ENCODE data around the gene GRB10.

Gene GRB10

DNA sequence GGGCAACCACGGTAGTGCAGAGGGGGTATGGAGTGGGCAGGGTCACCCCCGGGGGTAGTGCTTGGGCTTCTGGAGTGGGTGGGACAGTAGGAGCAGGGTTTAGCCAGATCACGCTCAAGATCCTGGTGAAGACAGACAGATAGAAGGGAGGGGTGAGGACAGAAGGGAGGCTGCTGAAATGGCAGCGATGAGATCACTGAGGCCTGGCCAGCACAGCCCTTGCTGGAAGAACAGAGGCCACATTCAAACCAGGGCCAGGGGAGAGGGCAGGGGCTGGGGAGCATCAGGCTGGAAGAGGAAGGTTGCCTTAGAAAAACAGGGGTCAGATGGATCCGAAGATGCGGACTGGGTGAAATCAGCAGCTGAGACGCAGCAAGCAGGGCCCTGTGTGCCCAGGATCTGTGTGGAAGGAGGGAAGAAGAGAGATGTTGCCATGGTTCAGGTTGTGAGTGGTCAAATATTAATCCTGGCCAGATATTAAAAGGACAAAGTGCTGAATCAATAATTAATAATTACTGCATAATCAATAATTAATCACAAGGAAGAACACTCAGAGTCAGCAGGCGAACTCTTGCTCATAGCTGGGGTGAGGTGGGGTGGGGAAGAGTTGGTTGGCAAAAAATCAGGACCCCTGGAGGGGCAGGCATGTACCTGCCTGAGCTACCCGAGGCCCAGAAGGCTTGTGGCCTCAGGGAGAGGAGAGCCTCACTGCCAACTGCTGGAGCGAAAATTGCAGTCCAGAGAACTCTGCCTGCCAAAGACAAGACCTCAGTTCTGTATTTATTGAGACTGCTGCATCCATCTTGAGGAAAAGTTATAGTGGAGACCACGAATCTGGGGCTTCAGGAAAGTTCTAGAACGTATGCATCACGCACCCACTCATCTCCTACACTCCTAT is 105.7 kb downstream of the GRB10 start:
- ChIA-PET CTCF (no interaction called here), POLR2A (no interaction called here)
- DNase-seq (ENCODE audit: extremely low spot score), result no peak
- TF ChIP-seq SP1 (IDR thresholded peaks at IDR 0.05) (no peak), PKNOX1 (IDR thresholded peaks at IDR 0.05) (no peak), FOXK2 (IDR thresholded peaks at IDR 0.05) (no peak), LEF1 (IDR thresholded peaks at IDR 0.05; ENCODE audit: borderline replicate concordance) (no peak), ZNF384 (IDR thresholded peaks at IDR 0.05) (no peak), L3MBTL2 (conservative IDR thresholded peaks at IDR 0.05) (no peak), HDGF (IDR thresholded peaks at IDR 0.05; ENCODE audit: borderline replicate concordance) (no peak), CTBP1 (IDR thresholded peaks at IDR 0.05; ENCODE audit: borderline replicate concordance) (no peak), ELF4 (IDR thresholded peaks at IDR 0.05) (no peak), FOXM1 (IDR thresholded peaks at IDR 0.05; ENCODE audit: borderline replicate concordance) (no peak), TARDBP (IDR thresholded peaks at IDR 0.05) (no peak), NFRKB (IDR thresholded peaks at IDR 0.05) (no peak), SUZ12 (IDR thresholded peaks at IDR 0.05) (no peak), BHLHE40 (IDR thresholded peaks at IDR 0.05; ENCODE audit: borderline replicate concordance) (no peak), FOXA1 (IDR thresholded peaks at IDR 0.05) (no peak), ARNT (IDR thresholded peaks at IDR 0.05) (no peak)

DNA sequence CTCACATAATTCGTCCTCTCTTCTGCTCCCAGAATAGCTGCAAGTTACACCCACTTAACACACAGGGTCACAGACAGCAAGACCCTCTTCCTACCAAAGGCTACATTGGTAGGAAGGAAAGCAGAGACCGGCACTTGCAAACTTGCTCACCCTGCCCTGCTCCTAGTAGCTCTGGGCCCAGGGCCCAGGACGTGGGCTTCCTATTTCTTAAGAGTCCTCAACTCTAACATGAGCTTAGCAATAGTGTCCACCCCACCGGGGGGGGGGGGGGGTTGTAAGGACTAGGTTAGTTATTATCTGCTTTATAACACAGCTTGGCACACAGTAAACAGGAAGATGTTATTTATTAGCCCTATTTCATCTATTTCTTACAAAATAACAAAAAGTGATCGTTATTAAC is 106.6 kb downstream of the GRB10 start:
- no peak for DNase-seq (ENCODE audit: extremely low spot score)
- ChIA-PET CTCF (no interaction called here), POLR2A (no interaction called here)
- no peak for TF ChIP-seq L3MBTL2 (conservative IDR thresholded peaks at IDR 0.05)
- no peak for TF ChIP-seq ZNF384 (IDR thresholded peaks at IDR 0.05)
- TF ChIP-seq TARDBP (IDR thresholded peaks at IDR 0.05), result no peak
- no peak for TF ChIP-seq HDGF (IDR thresholded peaks at IDR 0.05; ENCODE audit: borderline replicate concordance)

DNA sequence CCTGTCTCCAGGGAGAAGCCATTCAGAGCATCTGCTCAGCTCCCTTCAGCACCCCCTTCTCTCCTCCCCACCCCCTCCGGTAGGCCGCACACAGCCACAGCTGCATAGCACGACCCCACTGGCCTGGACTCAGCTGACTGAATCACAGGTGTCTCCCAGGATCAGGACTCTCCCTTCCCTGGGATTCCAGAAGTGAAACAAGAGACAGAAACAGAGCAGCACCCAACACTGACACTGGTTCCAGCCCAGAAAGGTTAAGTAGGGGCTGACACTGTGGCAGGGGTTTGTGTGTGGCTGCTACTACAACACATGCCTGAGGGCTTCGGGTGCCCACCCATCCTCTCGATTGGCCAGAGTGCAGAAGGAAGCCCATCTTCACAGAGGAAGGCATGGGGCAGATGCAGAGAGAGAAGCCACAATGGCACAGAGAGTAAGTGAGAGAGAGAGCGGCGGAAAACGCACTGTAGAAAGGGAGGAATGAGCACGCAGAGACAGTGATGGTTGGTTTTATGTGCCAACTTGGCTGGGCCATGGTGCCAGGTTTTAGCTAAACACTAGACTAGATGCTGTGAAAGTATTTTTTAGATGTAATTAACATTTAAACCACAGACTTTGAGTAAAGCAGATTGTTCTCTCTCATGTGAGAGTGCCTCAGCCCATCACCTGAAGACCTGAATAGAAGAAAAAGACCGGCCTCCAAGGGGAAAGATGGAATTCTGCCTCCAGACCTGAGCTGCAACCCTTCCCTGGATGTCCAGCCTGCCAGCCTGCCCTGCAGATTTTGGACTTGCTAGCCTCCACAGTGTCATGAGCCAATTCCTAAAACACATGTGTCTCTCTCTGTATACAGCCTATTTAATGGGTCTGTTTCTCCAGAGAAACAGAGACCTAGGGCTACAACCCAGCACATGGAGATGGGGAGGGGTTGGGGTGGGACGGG is 107.5 kb downstream of the GRB10 start:
- TF ChIP-seq CTBP1 (IDR thresholded peaks at IDR 0.05; ENCODE audit: borderline replicate concordance) (no peak), FOXA1 (IDR thresholded peaks at IDR 0.05) (no peak), NFRKB (IDR thresholded peaks at IDR 0.05) (no peak), BHLHE40 (IDR thresholded peaks at IDR 0.05; ENCODE audit: borderline replicate concordance) (no peak)
- POLR2A ChIA-PET, result no interaction called here
- CTCF ChIA-PET, result no interaction called here
- DNase-seq (ENCODE audit: extremely low spot score), result no peak

DNA sequence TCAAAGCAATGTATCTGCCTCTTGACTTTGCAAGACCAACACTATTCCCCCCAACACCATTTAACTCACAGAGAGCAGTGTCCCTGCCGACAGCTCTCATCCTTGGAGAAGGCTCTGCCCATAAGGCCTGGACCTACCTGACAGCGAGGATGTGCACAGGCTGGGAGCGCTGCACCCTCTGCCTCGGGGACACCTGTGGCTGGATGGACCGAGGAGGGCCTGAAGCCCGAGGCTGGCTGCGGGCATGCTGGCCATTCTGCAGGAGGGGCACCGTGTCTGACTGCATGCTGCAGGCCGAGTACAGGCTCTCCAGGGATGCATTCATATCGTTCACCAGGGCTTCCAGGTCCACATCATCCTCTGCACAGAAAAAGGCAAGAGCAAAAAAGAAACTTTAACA is 108.4 kb downstream of the GRB10 start:
- POLR2A ChIA-PET, result no interaction called here
- no peak for TF ChIP-seq ELF4 (IDR thresholded peaks at IDR 0.05)
- no peak for TF ChIP-seq SP1 (IDR thresholded peaks at IDR 0.05)
- TF ChIP-seq ARNT (IDR thresholded peaks at IDR 0.05), result no peak
- no peak for TF ChIP-seq LEF1 (IDR thresholded peaks at IDR 0.05; ENCODE audit: borderline replicate concordance)
- no peak for TF ChIP-seq PKNOX1 (IDR thresholded peaks at IDR 0.05)
- TF ChIP-seq TARDBP (IDR thresholded peaks at IDR 0.05), result no peak
- no peak for TF ChIP-seq NFRKB (IDR thresholded peaks at IDR 0.05)
- no peak for TF ChIP-seq FOXK2 (IDR thresholded peaks at IDR 0.05)
- CTCF ChIA-PET, result no interaction called here
- no peak for DNase-seq (ENCODE audit: extremely low spot score)

DNA sequence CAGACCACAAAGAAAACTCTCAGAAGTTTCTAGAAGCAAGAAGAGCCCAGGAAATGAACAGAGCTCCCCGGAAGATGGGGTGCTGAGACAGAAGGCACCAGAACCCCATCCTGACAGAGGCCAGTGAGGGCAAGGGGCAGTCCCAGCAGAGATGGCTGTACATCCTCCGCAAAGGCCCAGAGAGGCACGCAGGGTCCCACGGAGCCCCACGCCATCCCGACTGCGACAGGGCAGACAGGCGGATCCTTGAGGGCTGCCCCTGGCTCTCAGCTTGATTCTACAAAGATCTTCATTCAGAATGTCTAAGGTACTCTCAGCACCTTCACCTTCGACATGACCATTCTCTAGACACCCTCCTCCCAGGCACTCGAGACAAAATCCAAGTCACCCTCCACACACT is 109.6 kb downstream of the GRB10 start:
- POLR2A ChIA-PET, result no interaction called here
- CTCF ChIA-PET, result interaction anchor here (0.6 kb wide), 1 partner anchor 71 kb away, joined by 3 read pairs; no protein-coding TSS in a partner anchor
- DNase-seq (ENCODE audit: extremely low spot score), result no peak
- TF ChIP-seq PKNOX1 (IDR thresholded peaks at IDR 0.05) (no peak), L3MBTL2 (conservative IDR thresholded peaks at IDR 0.05) (no peak), CTBP1 (IDR thresholded peaks at IDR 0.05; ENCODE audit: borderline replicate concordance) (no peak), SUZ12 (IDR thresholded peaks at IDR 0.05) (no peak), ARNT (IDR thresholded peaks at IDR 0.05) (no peak), FOXK2 (IDR thresholded peaks at IDR 0.05) (no peak)

- TF ChIP-seq LEF1 (IDR thresholded peaks at IDR 0.05; ENCODE audit: borderline replicate concordance) (no peak), ZNF384 (IDR thresholded peaks at IDR 0.05) (no peak), L3MBTL2 (conservative IDR thresholded peaks at IDR 0.05) (no peak), SUZ12 (IDR thresholded peaks at IDR 0.05) (no peak), ELF4 (IDR thresholded peaks at IDR 0.05) (no peak), FOXK2 (IDR thresholded peaks at IDR 0.05) (no peak), FOXM1 (IDR thresholded peaks at IDR 0.05; ENCODE audit: borderline replicate concordance) (no peak), NFRKB (IDR thresholded peaks at IDR 0.05) (no peak), CTBP1 (IDR thresholded peaks at IDR 0.05; ENCODE audit: borderline replicate concordance) (no peak), SP1 (IDR thresholded peaks at IDR 0.05) (no peak), TARDBP (IDR thresholded peaks at IDR 0.05) (no peak), BHLHE40 (IDR thresholded peaks at IDR 0.05; ENCODE audit: borderline replicate concordance) (no peak), ARNT (IDR thresholded peaks at IDR 0.05) (no peak), PKNOX1 (IDR thresholded peaks at IDR 0.05) (no peak), FOXA1 (IDR thresholded peaks at IDR 0.05) (no peak), HDGF (IDR thresholded peaks at IDR 0.05; ENCODE audit: borderline replicate concordance) (no peak)
- no peak for DNase-seq (ENCODE audit: extremely low spot score)
- ChIA-PET POLR2A (no interaction called here), CTCF (no interaction called here)
Observed at GRCh38 chr7:50672045-50672444, 110.7 kb downstream of the GRB10 start.
